Activated CD4-positive, alpha-beta T cell treated with anti-CD3 and anti-CD28 coated beads, Interleukin-2, amount 10 ng/mL, durations not matched to agents 24 days and 14 days (primary cell): ENCODE results near the gene ASS1. TPM values are rescaled to one million over a fixed set of nuclear protein-coding genes. Genes with fewer than 3 reads are reported as not detected.

Source experiments
- DNase-seq: peaks from one replicate; pipeline ENCODE4 v3.0.0; 2022
- H3K27ac Mint-ChIP-seq: one replicate; pipeline ENCODE4 v1.8.0; 2022; ENCODE audit warnings: mild to moderate bottlenecking, mixed read lengths
- H3K27me3 Mint-ChIP-seq: one replicate; pipeline ENCODE4 v1.8.0; 2022; ENCODE audit warnings: mixed read lengths
- H3K36me3 Mint-ChIP-seq: one replicate; pipeline ENCODE4 v1.8.0; 2022; ENCODE audit warnings: low read depth, mild to moderate bottlenecking, mixed read lengths
- H3K4me1 Mint-ChIP-seq: one replicate; pipeline ENCODE4 v1.8.0; 2021; ENCODE audit warnings: mixed read lengths
- H3K4me3 Mint-ChIP-seq: one replicate; pipeline ENCODE4 v1.8.0; 2022; ENCODE audit warnings: mild to moderate bottlenecking, moderate library complexity, mixed read lengths
- H3K9me3 Mint-ChIP-seq: one replicate; pipeline ENCODE4 v1.8.0; 2021; ENCODE audit warnings: mixed read lengths
- intact Hi-C: fragments of 100-400 bp; cut with micrococcal nuclease; formaldehyde crosslinking; loops from one replicate; pipeline ENCODE4 v1.15.1; 2023
- total RNA-seq: library from RNA; stranded (reverse); gene quantifications from 2 replicates; pipeline ENCODE4 v1.2.3, GENCODE V29; 2022

The ASS1 gene
- total RNA-seq, 1 donor from 2014 or later, result 3.2 TPM

GRCh38 chr9:130512199-130512598 is 67.4 kb downstream of the ASS1 start:
- intact Hi-C loops, result no loop called here
- no peak for DNase-seq
- no peaks in the 10 kb centered on the region for H3K9me3 Mint-ChIP-seq
- H3K4me1 Mint-ChIP-seq, result no peaks in the 10 kb centered on the region
- H3K27me3 Mint-ChIP-seq, result no peaks in the 10 kb centered on the region
- no peaks in the 10 kb centered on the region for H3K36me3 Mint-ChIP-seq
- no peak overlapping the region for H3K27ac Mint-ChIP-seq
- no peak overlapping the region for H3K4me3 Mint-ChIP-seq

- Mint-ChIP-seq H3K27me3 (no peaks in the 10 kb centered on the region), H3K27ac (no peak overlapping the region), H3K4me3 (no peak overlapping the region), H3K36me3 (no peaks in the 10 kb centered on the region), H3K4me1 (no peaks in the 10 kb centered on the region), H3K9me3 (no peaks in the 10 kb centered on the region)
- intact Hi-C loops, result no loop called here
- DNase-seq, result no peak
Observed at GRCh38 chr9:130513078-130513477, 68.3 kb downstream of the ASS1 start.

GRCh38 chr9:130518233-130518632 is 73.5 kb downstream of the ASS1 start:
- no peaks in the 10 kb centered on the region for H3K27me3 Mint-ChIP-seq
- H3K4me1 Mint-ChIP-seq, result no peaks in the 10 kb centered on the region
- no peaks in the 10 kb centered on the region for H3K36me3 Mint-ChIP-seq
- H3K27ac Mint-ChIP-seq, result no peak overlapping the region
- intact Hi-C loops, result no loop called here
- H3K9me3 Mint-ChIP-seq, result no peaks in the 10 kb centered on the region
- no peak for DNase-seq
- no peak overlapping the region for H3K4me3 Mint-ChIP-seq

- no peaks in the 10 kb centered on the region for H3K36me3 Mint-ChIP-seq
- no peaks in the 10 kb centered on the region for H3K9me3 Mint-ChIP-seq
- no peak overlapping the region for H3K4me3 Mint-ChIP-seq
- H3K27me3 Mint-ChIP-seq, result no peaks in the 10 kb centered on the region
- no peak for DNase-seq
- no peak overlapping the region for H3K27ac Mint-ChIP-seq
- no peaks in the 10 kb centered on the region for H3K4me1 Mint-ChIP-seq
- intact Hi-C loops, result no loop called here
Observed at GRCh38 chr9:130518943-130519799, 74.4 kb downstream of the ASS1 start.

GRCh38 chr9:130519927-130520326 is 75.2 kb downstream of the ASS1 start:
- Mint-ChIP-seq H3K9me3 (no peaks in the 10 kb centered on the region), H3K4me3 (no peak overlapping the region), H3K36me3 (no peaks in the 10 kb centered on the region), H3K27me3 (no peaks in the 10 kb centered on the region), H3K27ac (no peak overlapping the region), H3K4me1 (no peaks in the 10 kb centered on the region)
- no peak for DNase-seq
- intact Hi-C loops, result no loop called here

- H3K36me3 Mint-ChIP-seq, result no peaks in the 10 kb centered on the region
- intact Hi-C loops, result no loop called here
- no peak for DNase-seq
- no peaks in the 10 kb centered on the region for H3K27me3 Mint-ChIP-seq
- no peaks in the 10 kb centered on the region for H3K9me3 Mint-ChIP-seq
- H3K4me3 Mint-ChIP-seq, result no peak overlapping the region
- H3K4me1 Mint-ChIP-seq, result no peaks in the 10 kb centered on the region
- no peak overlapping the region for H3K27ac Mint-ChIP-seq
Observed at GRCh38 chr9:130521715-130522114, 77.0 kb downstream of the ASS1 start.

DNA sequence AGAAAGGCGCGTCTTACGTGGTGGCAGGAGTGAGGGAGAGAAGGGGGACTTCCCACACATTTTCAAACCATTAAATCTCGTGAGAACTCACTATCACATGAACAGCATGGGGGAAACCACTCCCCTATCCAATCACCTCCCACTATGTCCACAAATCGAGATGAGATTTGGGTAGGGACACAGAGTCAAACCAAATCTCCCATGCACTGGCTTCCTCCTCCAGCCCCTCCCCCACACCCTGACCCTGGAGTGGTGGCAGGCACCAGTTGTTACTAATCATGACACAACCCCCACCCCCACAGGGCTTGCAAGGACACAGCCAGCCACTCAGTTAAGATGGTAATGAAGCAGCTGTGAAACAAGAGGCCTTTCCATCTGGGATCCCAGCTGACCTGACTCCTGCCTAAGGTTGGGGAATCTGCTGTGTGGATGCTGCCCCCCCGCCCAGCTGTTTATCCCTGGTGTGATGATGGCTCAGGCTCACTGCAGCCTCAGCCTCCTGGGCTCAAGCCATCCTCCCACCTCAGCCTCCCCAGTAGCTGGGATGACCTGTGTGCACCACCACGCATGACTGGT is 77.6 kb downstream of the ASS1 start:
- no peaks in the 10 kb centered on the region for H3K4me1 Mint-ChIP-seq
- no peak overlapping the region for H3K4me3 Mint-ChIP-seq
- H3K36me3 Mint-ChIP-seq, result no peaks in the 10 kb centered on the region
- H3K27ac Mint-ChIP-seq, result no peak overlapping the region
- H3K27me3 Mint-ChIP-seq, result no peaks in the 10 kb centered on the region
- no peak for DNase-seq
- H3K9me3 Mint-ChIP-seq, result no peaks in the 10 kb centered on the region
- intact Hi-C loops, result no loop called here

GRCh38 chr9:130523921-130524320 is 79.2 kb downstream of the ASS1 start:
- no peaks in the 10 kb centered on the region for H3K36me3 Mint-ChIP-seq

GRCh38 chr9:130526193-130526853 is 81.6 kb downstream of the ASS1 start:
- no peak overlapping the region for H3K4me3 Mint-ChIP-seq
- no peak overlapping the region for H3K27ac Mint-ChIP-seq
- intact Hi-C loops, result no loop called here
- no peaks in the 10 kb centered on the region for H3K9me3 Mint-ChIP-seq
- H3K4me1 Mint-ChIP-seq, result no peaks in the 10 kb centered on the region
- no peak for DNase-seq
- no peaks in the 10 kb centered on the region for H3K36me3 Mint-ChIP-seq
- H3K27me3 Mint-ChIP-seq, result peaks cover 2% of the 10 kb centered on the region

More at GRCh38 chr9:130523921-130524320, 79.2 kb downstream of the ASS1 start:
- H3K27ac Mint-ChIP-seq, result no peak overlapping the region
- no peak overlapping the region for H3K4me3 Mint-ChIP-seq
- H3K9me3 Mint-ChIP-seq, result no peaks in the 10 kb centered on the region
- no peaks in the 10 kb centered on the region for H3K4me1 Mint-ChIP-seq
- no peak for DNase-seq
- H3K27me3 Mint-ChIP-seq, result peaks cover under 1% of the 10 kb centered on the region
- intact Hi-C loops, result no loop called here

- intact Hi-C loops, result no loop called here
- no peak overlapping the region for H3K27ac Mint-ChIP-seq
- peaks cover 2% of the 10 kb centered on the region for H3K27me3 Mint-ChIP-seq
- no peaks in the 10 kb centered on the region for H3K4me1 Mint-ChIP-seq
- no peaks in the 10 kb centered on the region for H3K36me3 Mint-ChIP-seq
- no peaks in the 10 kb centered on the region for H3K9me3 Mint-ChIP-seq
- DNase-seq, result no peak
- H3K4me3 Mint-ChIP-seq, result no peak overlapping the region
Observed at GRCh38 chr9:130526854-130527650, 82.3 kb downstream of the ASS1 start.

GRCh38 chr9:130527651-130528310 is 83.0 kb downstream of the ASS1 start:
- Mint-ChIP-seq H3K4me3 (no peak overlapping the region), H3K9me3 (no peaks in the 10 kb centered on the region), H3K4me1 (no peaks in the 10 kb centered on the region), H3K27ac (no peak overlapping the region), H3K27me3 (peaks cover 3% of the 10 kb centered on the region), H3K36me3 (no peaks in the 10 kb centered on the region)
- intact Hi-C loops, result no loop called here
- no peak for DNase-seq

GRCh38 chr9:130528674-130529073 is 83.9 kb downstream of the ASS1 start:
- Mint-ChIP-seq H3K27ac (no peak overlapping the region), H3K27me3 (peaks cover 3% of the 10 kb centered on the region), H3K36me3 (no peaks in the 10 kb centered on the region), H3K9me3 (no peaks in the 10 kb centered on the region), H3K4me1 (no peaks in the 10 kb centered on the region), H3K4me3 (no peak overlapping the region)
- DNase-seq, result no peak
- intact Hi-C loops, result no loop called here

DNA sequence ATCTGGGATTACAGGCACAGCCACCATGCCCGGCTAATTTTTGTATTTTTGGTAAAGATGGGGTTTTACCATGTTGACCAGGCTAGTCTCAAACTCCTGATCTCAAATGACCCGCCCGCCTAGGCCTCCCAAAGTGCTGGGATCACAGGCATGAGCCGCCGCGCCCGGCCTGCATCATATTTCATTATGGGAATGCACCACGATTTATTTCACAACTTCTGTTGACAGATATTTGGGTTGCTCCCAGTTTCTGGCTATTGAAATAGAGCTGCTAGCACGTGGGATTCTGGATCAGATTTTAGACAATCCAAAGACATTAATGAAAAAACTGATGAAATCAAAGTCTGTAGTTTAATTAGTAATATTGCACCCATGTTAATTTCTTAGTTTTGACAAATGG is 86.2 kb downstream of the ASS1 start:
- DNase-seq, result no peak
- peaks cover 19% of the 10 kb centered on the region for H3K27me3 Mint-ChIP-seq
- H3K4me1 Mint-ChIP-seq, result no peaks in the 10 kb centered on the region
- H3K27ac Mint-ChIP-seq, result no peak overlapping the region
- H3K36me3 Mint-ChIP-seq, result no peaks in the 10 kb centered on the region
- H3K4me3 Mint-ChIP-seq, result no peak overlapping the region
- H3K9me3 Mint-ChIP-seq, result no peaks in the 10 kb centered on the region
- intact Hi-C loops, result no loop called here
